ENCODE data around the gene NOL11.

NOL11 gene

Small RNA genes lying within 50 kb of the gene (small RNA-seq; reads per million reads assigned to genes)
- gene SNORA38B (ENCODE audit: low read depth), result 0.86 reads per million
